Thoracic aorta (tissue), 2 donors: ENCODE results near the gene CTNNA3. TPM values are rescaled to one million over a fixed set of nuclear protein-coding genes. Genes with fewer than 3 reads are reported as not detected.

ENCODE experiments used
- ATAC-seq: fragments of 150-250 bp; one replicate; pipeline ENCODE4 v1.8.0; 2017; ENCODE audit warnings: low read depth; ENCODE audit not compliant: insufficient number of reproducible peaks, low FRiP score
- DNase-seq: peaks from one replicate; pipeline ENCODE4 v3.0.0-alpha.2; 2020; ENCODE audit warnings: low spot score
- H3K27ac ChIP-seq, 2 donors: fragments of 200-600 bp; sonication (generic); 1 replicate in 1 of 2; 2 replicates in 1 of 2; pipeline ENCODE4 v1.5.1; 2016; ENCODE audit warnings: mild to moderate bottlenecking in 2 of 2, moderate library complexity in 2 of 2
- H3K27me3 ChIP-seq: fragments of 200-600 bp; sonication (generic); replicated peaks from 2 replicates; pipeline ENCODE4 v1.6.0; 2016; ENCODE audit warnings: mild to moderate bottlenecking; ENCODE audit not compliant: insufficient read depth
- H3K36me3 ChIP-seq: fragments of 200-600 bp; sonication (generic); one replicate; pipeline ENCODE4 v1.5.1; 2016
- H3K4me1 ChIP-seq, 2 donors: fragments of 200-600 bp; sonication (generic); 1 replicate in 1 of 2; 2 replicates in 1 of 2; pipeline versions ENCODE4 v1.5.1 to v1.6.0; 2016; ENCODE audit warnings: low read depth in 2 of 2, mild to moderate bottlenecking in 1 of 2; ENCODE audit not compliant: control insufficient read depth in 1 of 2
- H3K4me3 ChIP-seq: fragments of 200-600 bp; sonication (generic); 2 replicates; pipeline ENCODE4 v1.5.1; 2016; ENCODE audit warnings: mild to moderate bottlenecking
- H3K9me3 ChIP-seq: fragments of 200-600 bp; sonication (generic); 2 replicates; pipeline ENCODE4 v1.5.1; 2016
- CTCF ChIP-seq: fragments of 200-600 bp; sonication (generic); IDR thresholded peaks from one replicate; pipeline ENCODE4 v1.5.1; 2019; ENCODE audit warnings: antibody characterized with exemption
- total RNA-seq, 2 donors: library from RNA; depleted of rRNA; stranded (reverse); fragments of >200 nt; gene quantifications; one replicate each; pipeline versions ENCODE4 v1.1.0 to v1.2.3, GENCODE V29; 2016

Gene CTNNA3
- total RNA-seq, 2 donors from 2014 or later = 0.95 to 1.2 TPM

GRCh38 chr10:66983475-66983818, 712.5 kb downstream of the CTNNA3 start:
- Histone ChIP-seq H3K4me1 (no peaks in the 10 kb centered on the region), H3K27ac (no peak overlapping the region), H3K4me3 (no peak overlapping the region), H3K36me3 (no peaks in the 10 kb centered on the region), H3K9me3 (no peaks in the 10 kb centered on the region), H3K27me3 (no peaks in the 10 kb centered on the region)
- no peak for ATAC-seq
- no peak for TF ChIP-seq CTCF
- DNase-seq = no peak

- Histone ChIP-seq H3K9me3 (no peaks in the 10 kb centered on the region), H3K4me3 (no peak overlapping the region), H3K36me3 (no peaks in the 10 kb centered on the region), H3K27me3 (no peaks in the 10 kb centered on the region), H3K27ac (no peak overlapping the region), H3K4me1 (no peaks in the 10 kb centered on the region)
- TF ChIP-seq CTCF = no peak
- ATAC-seq (no peak), DNase-seq (no peak)
Measured at GRCh38 chr10:66982792-66983474, 713.1 kb downstream of the CTNNA3 start.

GRCh38 chr10:66982053-66982420, 714.0 kb downstream of the CTNNA3 start:
- Histone ChIP-seq H3K4me3 (no peak overlapping the region), H3K27ac (no peak overlapping the region), H3K4me1 (no peaks in the 10 kb centered on the region), H3K36me3 (no peaks in the 10 kb centered on the region), H3K27me3 (no peaks in the 10 kb centered on the region), H3K9me3 (no peaks in the 10 kb centered on the region)
- no peak for TF ChIP-seq CTCF
- DNase-seq (no peak), ATAC-seq (no peak)

- no peak overlapping the region for H3K27ac ChIP-seq
- no peaks in the 10 kb centered on the region for H3K9me3 ChIP-seq
- no peaks in the 10 kb centered on the region for H3K4me1 ChIP-seq
- no peak for ATAC-seq
- TF ChIP-seq CTCF = no peak
- no peaks in the 10 kb centered on the region for H3K36me3 ChIP-seq
- DNase-seq = no peak
- no peak overlapping the region for H3K4me3 ChIP-seq
- H3K27me3 ChIP-seq = no peaks in the 10 kb centered on the region
Measured at GRCh38 chr10:66981361-66982052, 714.5 kb downstream of the CTNNA3 start.

- no peaks in the 10 kb centered on the region for H3K9me3 ChIP-seq
- no peaks in the 10 kb centered on the region for H3K36me3 ChIP-seq
- no peak overlapping the region for H3K4me3 ChIP-seq
- no peaks in the 10 kb centered on the region for H3K4me1 ChIP-seq
- DNase-seq (no peak), ATAC-seq (no peak)
- TF ChIP-seq CTCF = no peak
- no peak overlapping the region for H3K27ac ChIP-seq
- no peaks in the 10 kb centered on the region for H3K27me3 ChIP-seq
Measured at GRCh38 chr10:66980246-66980815, 715.7 kb downstream of the CTNNA3 start.
